IPS-NIHi7 (cell line): ENCODE data around the gene ZNF14.
A peak's percentile ranks its signal among the peaks of the same experiment; 100 is the strongest.
"Not testable (repeated sequence)": the region's sequence is repeated elsewhere in the genome, so short reads cannot be mapped to it uniquely, and the experiment has no call there.

Experiments used
- DNase-seq: peaks from one replicate; pipeline ENCODE4 v3.0.0; 2012; ENCODE audit warnings: mixed read lengths; ENCODE audit errors: extremely low spot score

Gene ZNF14

DNA sequence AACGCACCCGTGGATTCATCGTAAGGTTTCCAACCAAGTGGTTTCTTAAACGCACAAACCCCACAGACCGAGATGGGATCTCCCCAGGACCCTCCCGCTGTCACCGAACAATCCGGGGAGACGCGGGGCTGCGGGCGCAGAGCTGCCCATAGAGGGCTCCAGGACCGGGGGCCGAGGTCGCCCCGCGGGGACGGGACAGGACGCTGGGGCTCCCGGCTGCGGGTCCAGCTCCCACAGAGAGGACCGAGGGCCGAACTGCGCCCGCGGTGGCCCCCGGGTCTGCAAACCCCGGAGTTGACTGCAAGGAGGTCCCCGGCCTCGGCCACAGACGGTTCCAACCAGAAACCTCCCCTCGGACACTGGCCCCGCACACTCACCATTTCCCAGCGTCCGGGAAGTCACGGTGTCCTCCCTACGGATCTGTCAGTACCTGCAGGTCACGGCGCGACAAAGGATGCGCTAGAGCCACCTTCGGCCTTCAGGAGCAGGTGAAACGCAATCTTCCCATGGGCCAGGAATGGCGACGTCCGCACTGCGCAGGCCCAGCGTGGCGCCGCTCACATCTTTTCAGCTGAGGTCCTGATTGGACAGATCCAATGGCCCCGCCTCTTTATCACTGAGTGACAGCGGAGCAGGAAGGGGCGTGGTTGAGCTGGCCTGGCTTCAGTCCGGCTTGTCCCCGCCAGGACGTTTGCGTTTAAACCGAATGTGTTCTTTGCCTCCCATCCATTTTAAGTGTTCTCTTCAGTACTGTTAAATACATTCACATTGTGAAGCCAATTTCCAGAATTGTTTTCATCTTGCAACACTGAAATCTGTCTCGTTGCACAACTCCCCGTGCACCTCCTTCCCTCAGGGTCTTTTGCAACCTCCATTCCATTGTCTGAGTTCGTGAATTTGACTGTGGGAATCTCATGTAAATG, at the start of gene ZNF14:
Gene ZNF14 (minus strand): TSS at position 534 of the 923 bp plus-strand sequence. CDS start 154 bp downstream, at position 380.
- DNase-seq = peak; percentile 100

DNA sequence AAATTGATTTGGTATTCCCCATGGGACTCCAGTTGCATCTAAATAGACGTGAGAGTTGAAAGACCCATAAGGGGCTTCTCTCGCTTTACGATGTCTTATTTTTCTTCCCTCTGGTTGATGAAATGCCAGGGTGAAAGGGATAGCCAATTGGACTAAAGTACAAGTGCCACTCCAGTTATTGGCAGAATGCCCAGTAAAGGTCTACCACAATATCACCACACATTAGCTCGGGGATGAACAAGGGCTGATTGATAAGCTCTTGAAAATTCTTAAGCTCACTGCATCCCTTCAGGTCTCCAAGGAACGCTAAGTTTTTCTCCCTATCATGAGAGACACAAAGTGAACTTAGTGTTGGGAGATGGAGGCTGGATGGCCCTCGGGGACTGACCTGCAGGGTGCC, 48.9 kb upstream of the ZNF14 start:
- DNase-seq = not testable (repeated sequence)

DNA sequence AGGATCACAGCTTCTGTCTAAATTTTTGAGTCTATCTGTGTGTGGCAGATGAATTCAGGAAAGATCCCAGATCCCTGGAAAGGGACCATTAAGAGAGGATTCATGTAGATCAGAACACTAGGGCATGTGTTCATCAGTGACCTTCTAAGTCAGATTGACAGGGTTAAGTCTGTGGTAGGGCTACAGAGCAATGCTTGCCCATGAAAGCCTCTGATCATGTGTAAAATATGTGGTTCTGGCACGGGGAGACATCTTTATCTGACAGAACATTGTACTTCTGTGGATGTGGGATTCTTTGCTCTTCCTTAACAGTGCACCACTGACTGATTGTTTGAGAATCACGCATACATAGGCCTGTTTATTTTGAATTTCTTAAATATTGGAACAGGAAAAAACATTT, 45.8 kb upstream of the ZNF14 start:
- no peak for DNase-seq

DNA sequence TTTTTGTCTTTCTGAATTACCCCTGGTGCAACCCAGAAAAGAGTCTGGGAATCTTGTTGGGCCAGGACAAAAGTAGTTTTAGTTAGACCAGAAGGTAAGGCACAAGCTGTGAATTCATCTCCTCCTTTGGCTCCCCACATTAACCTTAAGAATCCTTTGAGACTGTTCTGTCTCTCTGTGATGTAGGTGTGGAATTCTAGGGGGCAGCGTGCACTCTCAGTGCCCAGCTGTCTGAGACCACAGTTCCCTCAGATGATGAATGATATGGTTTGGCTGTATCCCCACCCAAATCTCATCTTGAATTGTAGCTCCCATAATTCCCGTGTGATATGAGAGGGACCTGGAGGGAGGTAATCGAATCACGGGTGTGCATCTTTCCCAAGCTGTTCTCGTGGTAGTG, 44.8 kb upstream of the ZNF14 start:
- DNase-seq = no peak

DNA sequence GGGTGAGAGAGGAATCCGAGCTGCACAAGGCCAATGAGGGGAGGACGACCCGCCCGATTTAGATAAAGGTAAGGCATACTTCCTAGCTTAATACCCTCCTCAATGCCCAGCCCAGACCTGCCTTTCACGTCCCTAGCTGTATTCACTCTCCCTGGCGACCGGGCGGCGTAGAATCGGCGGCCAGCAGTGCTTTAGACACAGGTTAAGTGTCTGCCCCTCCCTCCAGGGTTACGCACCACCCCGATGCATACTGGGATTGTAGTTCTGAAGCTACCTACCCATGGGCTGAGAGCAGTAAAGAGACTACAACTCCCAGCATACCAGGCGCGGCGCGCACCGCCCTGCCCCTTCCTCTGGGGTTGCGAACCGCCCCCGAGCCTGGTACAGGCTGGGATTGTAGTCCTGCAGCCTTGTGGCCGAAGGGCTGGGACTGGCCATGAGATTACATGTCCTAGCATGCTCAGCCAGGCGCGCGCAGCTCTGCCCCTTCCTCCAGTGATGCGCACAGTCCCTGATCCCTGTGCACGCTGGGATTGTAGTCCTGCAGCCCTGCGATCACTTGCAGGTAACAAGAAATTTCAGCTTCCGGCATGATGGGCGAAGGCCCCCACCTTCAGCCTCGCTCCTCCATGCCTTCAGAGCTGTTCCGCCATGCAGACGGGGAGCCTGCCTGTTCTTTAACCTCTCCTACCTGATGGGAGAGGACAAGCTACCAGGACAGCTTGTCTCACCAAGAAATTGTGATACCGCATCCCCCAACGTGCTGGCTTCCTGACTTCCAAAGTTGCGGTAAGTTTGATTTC, 43.5 kb upstream of the ZNF14 start:
- peak; percentile 96 for DNase-seq

DNA sequence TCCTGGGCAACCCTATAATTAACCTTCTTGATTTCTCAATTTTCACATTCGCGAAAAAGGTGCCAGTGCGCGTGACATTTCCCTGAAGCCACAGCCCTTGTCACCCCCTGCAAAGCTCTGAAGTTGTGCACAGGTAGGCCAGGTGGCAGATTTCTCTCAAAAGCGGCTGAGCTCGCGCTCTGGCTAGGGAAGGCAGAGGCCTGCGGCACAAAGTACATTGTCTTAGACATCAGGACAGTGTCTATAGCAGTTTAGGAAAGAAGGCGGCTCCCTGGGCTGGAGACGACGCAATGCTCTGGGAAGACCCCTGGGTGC, 42.9 kb upstream of the ZNF14 start:
- DNase-seq = no peak

DNA sequence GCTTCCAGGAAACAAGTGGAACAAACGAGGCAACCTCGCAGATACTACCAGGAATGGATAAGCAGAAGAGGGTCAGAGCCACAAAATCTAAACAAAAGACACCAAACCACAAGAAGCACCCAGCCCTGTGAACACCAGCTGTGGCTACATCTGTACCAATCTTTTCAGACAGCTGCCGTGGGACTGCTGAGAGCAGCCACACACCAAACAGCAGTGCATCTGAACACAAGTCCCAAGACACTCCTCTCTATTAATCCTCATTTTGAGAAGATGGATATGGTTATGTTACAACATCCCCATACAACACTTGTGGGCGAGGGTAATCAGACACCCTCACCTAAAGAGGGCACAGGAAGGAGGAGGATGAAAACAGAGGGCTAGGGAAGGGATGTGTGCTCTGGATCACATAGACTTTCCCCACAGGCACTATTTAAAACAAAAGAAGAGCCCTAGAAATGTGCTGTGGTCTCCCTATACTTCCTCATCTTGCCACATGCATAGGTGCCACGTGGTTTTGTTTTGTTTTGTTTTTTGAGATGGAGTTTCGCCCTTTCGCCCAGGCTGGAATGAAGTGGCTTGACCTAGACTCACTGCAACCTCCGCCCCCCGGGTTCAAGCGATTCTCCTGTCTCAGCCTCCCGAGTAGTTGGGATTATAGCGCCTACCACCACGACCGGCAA, 41.6 kb upstream of the ZNF14 start:
- DNase-seq = no peak

DNA sequence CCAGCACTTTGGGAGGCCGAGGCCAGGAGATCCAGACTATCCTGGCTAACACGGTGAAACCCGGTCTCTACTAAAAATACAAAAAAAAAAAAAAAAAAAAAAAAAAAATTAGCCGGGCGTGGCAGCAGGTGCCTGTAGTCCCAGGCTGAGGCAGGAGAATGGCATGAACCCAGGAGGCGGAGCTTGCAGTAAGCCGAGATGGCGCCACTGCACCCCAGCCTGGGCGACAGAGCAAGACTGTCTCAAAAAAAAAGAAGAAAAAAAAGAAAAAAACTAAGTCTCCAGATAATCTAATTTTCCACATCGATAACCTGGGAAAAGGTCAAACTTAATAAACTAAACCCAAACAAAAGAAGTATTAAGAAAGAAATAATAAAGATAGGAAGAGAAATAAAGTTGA, 39.1 kb upstream of the ZNF14 start:
- not testable (repeated sequence) for DNase-seq

DNA sequence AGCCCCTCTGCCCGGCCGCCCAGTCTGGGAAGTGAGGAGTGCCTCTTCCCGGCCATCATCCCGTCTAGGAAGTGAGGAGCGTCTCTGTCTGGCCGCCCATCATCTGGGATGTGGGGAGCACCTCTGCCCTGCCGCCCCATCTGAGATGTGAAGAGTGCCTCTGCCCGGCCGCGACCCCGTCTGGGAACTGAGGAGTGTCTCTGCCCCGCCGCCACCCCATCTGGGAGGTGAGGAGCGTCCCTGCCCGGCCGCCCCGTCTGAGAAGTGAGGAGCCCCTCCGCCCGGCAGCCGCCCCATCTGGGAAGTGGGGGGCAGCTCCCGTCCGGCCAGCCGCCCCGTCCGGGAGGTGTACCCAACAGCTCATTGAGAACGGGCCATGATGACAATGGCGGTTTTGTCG, 37.1 kb upstream of the ZNF14 start:
- not testable (repeated sequence) for DNase-seq

DNA sequence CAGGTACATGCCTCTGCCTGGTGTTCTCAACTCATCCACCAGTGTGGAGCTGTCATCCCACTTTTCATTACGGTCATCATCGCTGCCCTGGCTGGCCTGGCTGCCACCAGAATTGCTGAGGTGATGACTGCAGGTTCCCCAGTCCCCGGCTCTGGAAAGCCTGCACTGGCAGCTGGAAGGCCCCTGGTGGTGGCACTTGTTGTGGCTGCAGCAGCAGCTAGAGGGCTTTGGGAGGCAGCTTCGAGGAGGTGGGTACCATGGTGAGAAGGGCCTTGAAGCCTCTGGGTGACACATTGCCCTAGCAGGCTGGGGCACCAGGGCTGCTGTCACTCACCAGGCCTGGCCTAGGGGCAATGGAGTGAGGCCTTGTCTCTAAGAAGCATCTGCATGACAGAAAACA, 25.3 kb upstream of the ZNF14 start:
- DNase-seq = peak; percentile 35

DNA sequence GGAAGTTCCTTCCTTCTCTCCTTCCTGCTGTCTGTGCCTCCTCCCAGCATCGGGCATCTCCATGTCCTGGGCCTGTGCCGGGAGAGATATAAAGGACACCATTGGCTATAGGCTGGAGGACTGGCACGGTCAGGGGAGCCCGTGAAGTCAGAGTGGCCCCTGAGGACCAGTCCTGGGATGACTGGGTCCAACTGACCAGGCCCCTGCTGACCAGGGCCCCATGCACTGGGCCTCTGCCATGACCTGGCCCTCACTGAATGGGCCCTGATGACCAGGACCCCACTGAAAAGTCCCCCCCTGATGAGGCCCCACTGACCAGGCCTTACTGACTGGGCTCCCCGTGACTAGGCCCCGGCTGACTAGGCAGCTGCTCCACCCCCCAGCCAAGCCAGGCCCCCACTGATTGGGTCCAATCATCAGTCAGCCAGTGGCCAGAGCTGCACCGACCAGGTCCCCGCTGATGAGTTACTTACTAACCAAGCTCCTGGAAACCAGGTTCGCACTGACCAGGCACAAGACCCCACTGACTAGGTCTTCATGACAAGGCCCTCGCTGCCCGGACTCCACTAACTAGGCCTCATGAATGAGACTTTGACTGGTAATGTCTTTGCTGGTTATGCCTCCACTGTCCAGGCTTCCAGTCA, 20.0 kb upstream of the ZNF14 start:
- DNase-seq = no peak

DNA sequence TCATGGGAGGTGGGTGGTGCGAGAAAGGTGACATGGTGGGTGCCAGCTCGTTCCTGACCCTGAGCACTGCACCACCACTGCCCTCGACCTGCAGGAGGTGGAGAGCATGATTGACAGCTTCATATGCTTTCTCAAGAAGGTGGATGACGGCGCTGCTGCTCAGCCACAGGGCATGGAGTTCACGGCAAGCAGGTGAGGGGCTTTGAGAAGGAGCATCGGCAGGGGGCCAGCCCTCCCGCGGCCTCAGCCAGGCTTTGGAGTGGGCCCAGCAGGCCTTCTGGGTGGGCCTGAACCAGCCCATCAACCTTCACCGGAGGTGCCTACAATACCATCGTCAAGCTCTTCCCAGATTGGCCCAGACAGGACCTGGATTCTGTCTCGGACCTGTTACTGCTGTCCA, 18.9 kb upstream of the ZNF14 start:
- DNase-seq = no peak

DNA sequence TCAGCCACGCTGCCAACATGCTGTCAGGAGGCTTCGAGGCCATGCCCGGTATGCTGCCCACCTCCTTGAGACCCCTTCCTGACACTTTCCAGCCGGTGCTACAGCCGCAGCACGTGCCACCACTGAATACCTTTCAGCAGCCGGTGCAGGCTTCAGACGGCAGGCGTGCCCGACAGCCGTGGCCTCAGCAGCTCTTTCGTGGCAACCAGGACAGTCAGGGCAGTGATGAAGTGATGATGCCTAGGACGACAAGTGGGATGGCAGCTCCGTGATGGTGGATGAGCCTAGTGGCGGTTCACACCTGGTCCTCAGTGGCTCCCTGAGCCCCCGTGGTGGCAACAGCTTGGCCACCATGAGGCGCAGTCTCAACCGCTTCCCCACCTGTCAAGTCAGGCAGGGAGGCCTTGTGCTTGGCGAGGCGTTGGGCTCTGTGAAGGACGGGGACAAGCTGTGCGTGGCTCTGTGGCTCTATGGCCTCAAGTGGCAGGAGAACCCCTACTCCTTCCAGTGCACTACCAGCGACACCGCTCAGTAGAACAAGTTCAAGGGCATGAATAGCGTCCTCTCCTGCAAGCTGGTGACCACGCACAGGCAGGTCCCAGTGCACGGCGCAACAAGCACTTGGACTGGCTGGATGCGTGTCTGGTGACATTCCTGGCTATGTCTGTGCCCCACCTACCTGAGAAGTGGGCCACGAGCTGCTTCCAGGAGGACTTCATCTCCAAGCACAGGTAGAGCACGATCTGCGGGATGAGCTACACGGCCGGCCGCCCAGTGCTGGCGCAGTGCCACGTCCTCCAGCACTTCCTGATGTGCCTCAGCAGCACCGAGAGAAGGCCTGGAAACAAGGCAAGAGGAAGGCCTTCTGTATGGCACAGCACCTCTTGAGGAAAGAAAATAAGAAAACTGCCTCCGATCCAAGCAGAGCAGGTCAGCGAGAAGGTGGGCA, 18.2 kb upstream of the ZNF14 start:
- no peak for DNase-seq

DNA sequence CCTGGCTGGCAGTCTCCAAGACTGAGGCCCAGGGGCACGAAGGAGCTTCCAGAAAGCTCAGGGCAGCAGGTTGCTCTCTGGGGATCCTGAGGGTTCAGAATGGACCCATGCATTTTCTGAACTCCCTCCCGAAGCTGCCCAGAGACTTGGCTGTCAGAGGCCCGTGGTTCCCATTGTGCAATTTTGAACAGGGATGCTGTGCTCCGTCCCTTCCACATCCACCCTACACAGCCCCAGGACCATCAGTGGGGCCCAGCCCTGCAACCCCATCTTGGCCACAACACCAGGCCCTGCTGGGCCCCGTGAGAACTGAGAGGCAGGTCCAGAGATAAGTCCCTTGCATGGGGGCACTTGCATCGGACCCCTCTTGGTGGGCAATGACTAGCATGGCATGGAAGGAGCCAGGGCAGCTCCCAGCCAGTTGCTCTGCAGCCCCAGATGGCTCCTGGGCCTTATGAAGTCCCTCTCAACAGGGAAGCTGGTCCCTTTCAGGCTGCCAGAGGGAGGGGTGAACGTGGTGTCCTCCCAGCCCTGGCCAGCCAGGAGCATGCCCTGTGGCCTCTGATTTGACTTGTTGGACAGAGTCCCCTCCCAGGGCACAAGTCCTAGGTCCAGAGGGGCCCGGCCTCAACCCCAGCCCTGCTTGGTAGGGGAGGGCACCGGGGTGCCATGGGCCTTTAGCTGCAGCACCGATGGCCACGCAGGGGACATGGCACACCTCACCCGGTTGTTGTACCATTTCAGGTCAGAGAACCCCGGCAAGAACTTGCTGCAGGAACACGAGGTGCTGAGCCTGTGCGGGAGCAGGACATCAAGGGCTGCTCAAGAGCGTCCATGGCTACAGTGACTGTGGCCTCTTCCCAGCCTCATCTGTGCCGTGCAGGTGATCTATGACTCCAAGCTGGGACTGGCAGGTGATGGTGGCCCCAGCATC, 17.3 kb upstream of the ZNF14 start:
- DNase-seq = no peak

DNA sequence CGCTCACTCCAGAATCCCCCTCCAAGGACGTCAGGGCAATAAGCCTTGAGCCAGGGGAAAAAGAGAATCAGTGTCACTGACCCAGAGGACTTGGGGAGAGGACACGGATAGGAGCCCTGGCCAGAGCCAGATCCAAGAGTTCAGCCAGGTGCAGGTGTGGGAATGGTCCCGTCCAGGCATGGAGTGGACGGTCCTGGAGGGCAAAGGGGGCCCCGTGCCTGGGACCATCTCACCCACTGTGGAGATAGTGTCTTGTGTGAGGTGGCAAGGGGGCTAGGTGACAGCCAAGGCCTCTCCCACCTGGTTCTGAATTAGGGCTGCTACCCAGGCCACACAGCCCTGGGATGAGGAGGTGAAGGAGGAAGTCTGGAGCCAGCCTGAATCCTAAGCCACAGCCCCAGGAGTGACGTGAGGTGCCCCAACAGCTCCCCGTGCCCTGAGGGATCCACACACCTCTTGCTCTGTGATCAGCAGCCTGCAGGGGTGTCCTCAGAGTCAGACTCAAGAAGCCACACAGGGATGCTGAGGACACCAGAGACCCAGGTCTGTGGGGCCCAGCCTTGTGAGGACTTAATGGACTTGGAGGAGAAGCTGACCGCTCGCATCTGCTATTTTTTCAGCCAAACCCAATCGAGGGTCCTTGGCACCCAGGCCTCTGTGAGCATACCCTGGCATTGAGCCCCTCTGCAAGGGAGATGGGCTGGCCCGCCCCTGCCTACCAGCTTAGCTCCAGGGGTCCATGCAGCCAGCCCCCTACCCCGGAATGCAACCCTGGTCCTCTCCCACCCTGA, 16.4 kb upstream of the ZNF14 start:
- DNase-seq = no peak

DNA sequence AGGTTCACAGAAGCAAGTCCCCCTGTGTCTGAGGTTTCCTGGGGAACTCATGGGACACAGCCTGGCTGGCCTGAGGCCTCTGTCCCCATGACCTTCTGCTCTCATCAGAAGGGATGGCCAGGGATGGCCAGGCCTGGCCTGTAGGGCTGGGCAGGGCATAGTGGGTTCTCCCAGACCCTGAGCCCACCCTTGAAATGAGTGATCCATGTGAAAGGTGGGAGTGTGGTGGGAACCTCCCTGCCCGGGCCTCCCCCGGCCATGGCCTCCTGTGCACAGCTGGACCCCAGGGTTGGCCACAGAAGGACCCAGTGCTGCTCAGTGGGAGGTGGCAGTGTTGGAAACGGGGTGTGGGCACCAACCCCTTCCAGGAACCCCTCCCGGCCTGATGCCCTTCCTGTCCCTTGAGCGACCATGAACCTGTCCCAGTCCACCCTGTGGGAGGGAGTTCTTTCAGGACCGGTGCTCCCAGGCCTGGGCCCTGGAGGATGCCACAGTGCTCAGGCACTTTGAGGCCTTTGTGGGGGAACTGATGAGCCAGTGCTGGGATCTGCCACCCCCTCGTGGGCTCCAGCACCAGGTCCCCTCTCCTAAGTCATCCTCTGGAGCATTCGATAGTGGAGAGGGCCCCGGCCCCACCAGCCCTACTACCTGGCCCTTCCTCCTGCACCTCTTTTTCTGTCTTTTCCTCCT, 15.5 kb upstream of the ZNF14 start:
- DNase-seq = no peak

DNA sequence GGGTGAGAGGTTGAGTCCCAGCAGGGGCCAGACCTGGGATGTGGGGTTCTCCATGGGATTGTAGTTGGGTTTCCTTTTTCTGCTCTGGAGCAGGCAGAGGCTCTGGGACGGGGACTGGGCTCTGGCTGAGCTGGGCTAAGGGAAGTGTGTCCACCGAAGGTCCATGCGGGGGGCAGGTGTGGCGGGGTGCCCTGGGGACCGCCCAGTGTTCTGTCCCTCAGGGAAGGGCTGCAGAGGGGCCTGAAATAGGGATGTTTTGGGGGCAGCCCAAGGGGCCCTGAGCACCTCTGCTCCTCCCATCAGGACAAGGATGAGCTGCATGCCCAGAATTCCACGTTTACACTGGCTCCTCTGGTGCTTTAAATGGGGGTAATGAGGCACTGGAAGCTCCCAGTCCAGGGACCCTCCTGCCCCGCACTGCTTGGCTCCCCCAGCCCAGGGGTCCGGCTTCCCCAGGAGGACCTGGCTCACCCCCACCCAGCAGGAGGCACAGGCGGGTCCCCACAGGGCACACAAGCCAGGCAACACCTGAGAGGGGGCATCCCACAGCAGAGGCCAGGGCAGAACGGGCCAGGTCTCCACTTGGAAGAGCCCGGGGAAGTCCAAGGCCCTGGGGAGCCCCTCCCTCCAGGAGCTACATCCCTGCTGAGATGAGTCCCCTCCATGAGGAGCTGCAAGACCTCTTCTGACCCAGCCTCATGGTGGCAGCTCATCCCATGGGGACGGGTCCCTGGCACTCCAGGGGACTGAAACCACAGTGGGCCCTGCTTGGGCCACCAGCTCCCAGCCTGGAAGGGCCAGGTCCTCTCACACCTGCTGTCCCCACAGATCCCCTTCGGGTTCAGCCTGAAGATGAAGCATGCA, 14.7 kb upstream of the ZNF14 start:
- no peak for DNase-seq
